ENCODE data around the gene GTF3C5.

Gene GTF3C5

GRCh38 chr9:133094842-133095393 lies 64.1 kb downstream of the GTF3C5 start:
- no peak for DNase-seq

GRCh38 chr9:133098104-133098754 lies 67.4 kb downstream of the GTF3C5 start:
- DNase-seq, result no peak

- no peak for DNase-seq
Observed at GRCh38 chr9:133098871-133099270, 68.1 kb downstream of the GTF3C5 start.

- DNase-seq, result no peak
Observed at GRCh38 chr9:133099726-133100505, 69.1 kb downstream of the GTF3C5 start.

- no peak for DNase-seq
Observed at GRCh38 chr9:133100506-133101355, 69.9 kb downstream of the GTF3C5 start.

- no peak for DNase-seq
Observed at GRCh38 chr9:133101356-133102189, 70.8 kb downstream of the GTF3C5 start.

- DNase-seq, result no peak
Observed at GRCh38 chr9:133102190-133103021, 71.6 kb downstream of the GTF3C5 start.

GRCh38 chr9:133103183-133103986 lies 72.6 kb downstream of the GTF3C5 start:
- peak; percentile 61 for DNase-seq

- no peak for DNase-seq
Observed at GRCh38 chr9:133103987-133104505, 73.2 kb downstream of the GTF3C5 start.

GRCh38 chr9:133104718-133105460 lies 74.1 kb downstream of the GTF3C5 start:
- no peak for DNase-seq

GRCh38 chr9:133105461-133105770 lies 74.6 kb downstream of the GTF3C5 start:
- DNase-seq, result no peak

- DNase-seq, result no peak
Observed at GRCh38 chr9:133106511-133107244, 75.9 kb downstream of the GTF3C5 start.

- DNase-seq, result no peak
Observed at GRCh38 chr9:133107245-133107722, 76.5 kb downstream of the GTF3C5 start.

All from effector CD8-positive, alpha-beta T cell (primary cell).